ENCODE data around the gene MYO5C. TPM values are rescaled to one million over a fixed set of nuclear protein-coding genes. Genes with fewer than 3 reads are reported as not detected.

The MYO5C gene, protein sequence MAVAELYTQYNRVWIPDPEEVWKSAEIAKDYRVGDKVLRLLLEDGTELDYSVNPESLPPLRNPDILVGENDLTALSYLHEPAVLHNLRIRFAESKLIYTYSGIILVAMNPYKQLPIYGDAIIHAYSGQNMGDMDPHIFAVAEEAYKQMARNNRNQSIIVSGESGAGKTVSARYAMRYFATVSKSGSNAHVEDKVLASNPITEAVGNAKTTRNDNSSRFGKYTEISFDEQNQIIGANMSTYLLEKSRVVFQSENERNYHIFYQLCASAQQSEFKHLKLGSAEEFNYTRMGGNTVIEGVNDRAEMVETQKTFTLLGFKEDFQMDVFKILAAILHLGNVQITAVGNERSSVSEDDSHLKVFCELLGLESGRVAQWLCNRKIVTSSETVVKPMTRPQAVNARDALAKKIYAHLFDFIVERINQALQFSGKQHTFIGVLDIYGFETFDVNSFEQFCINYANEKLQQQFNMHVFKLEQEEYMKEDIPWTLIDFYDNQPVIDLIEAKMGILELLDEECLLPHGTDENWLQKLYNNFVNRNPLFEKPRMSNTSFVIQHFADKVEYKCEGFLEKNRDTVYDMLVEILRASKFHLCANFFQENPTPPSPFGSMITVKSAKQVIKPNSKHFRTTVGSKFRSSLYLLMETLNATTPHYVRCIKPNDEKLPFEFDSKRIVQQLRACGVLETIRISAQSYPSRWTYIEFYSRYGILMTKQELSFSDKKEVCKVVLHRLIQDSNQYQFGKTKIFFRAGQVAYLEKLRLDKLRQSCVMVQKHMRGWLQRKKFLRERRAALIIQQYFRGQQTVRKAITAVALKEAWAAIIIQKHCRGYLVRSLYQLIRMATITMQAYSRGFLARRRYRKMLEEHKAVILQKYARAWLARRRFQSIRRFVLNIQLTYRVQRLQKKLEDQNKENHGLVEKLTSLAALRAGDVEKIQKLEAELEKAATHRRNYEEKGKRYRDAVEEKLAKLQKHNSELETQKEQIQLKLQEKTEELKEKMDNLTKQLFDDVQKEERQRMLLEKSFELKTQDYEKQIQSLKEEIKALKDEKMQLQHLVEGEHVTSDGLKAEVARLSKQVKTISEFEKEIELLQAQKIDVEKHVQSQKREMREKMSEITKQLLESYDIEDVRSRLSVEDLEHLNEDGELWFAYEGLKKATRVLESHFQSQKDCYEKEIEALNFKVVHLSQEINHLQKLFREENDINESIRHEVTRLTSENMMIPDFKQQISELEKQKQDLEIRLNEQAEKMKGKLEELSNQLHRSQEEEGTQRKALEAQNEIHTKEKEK (N-terminal part only)
- 2.8 TPM for total RNA-seq

DNA sequence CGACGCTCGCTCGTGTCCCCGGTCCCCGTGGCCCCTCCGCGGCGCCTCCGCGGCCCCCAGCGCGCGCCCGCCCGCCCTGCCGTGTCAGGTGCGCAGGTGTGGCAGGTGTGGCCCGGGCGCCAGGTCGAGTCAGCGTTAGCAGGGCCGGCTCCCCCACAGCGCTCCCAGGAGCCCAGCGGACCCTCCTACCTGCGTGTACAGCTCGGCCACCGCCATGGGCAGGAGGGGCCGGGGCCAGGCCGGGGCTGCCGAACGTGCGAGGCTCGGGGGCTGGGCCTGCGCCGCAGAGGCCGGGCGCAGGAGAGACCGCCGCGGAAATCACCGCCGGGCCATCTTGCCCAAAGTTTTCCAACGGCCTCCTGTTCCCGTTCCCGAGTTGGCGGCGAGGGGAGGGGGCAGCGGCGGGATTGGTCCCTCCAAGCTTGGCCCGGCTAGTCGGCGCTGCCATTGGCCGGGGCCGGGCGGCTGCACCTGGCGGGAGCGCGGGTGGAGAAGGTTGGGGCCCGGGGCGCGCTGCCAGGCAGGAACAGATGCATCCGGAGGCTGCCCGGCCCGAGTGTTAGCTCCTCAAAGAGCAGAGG is at the start of gene MYO5C:
TSS of gene MYO5C (minus strand) at position 384 of the 581 bp plus-strand sequence. CDS start at position 216, 168 bp downstream.

DNA sequence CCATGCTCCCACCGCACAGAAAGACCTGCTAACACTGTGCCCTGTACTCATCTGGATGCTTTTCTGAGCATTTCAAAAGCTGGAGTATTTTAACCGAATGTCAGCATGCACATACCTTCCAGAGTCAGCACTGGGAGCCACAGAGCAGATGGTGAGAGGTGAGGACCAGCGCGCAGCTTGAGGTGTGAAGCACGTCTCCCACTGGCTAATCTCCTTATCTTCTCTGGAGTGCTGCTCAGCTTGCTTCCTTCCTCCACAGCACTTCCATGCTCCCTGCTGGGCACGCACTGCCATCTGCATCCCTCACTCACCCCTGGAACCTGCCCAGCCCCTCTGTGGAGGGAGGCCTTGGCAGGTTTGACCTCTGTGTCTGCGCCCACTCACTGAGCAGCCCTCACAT is 104.4 kb downstream of the MYO5C start, which contains the start of gene GNB5:
TSS of gene GNB5 (minus strand) at position 186 of the 400 bp plus-strand sequence. CDS start 6,716 bp downstream, outside the sequence.

Small RNA genes lying within 50 kb of the gene (small RNA-seq; reads per million reads assigned to genes)
- gene MIR1266 (ENCODE audit: low replicate concordance): 0.18 reads per million
- gene RF00019 (ENCODE audit: low replicate concordance): not detected

Other genes with a start within 250 kb of the MYO5C start
- gene BCL2L10, start 183.0 kb downstream of the MYO5C start, total RNA-seq: 0.31 TPM
- gene GNB5, start 104.4 kb downstream of the MYO5C start, total RNA-seq: 61.7 TPM
- gene MYO5A, start 233.1 kb upstream of the MYO5C start, total RNA-seq: 258 TPM

Data from parietal lobe (tissue), 2 donors.